ENCODE results near the gene CTU2.

DNA sequence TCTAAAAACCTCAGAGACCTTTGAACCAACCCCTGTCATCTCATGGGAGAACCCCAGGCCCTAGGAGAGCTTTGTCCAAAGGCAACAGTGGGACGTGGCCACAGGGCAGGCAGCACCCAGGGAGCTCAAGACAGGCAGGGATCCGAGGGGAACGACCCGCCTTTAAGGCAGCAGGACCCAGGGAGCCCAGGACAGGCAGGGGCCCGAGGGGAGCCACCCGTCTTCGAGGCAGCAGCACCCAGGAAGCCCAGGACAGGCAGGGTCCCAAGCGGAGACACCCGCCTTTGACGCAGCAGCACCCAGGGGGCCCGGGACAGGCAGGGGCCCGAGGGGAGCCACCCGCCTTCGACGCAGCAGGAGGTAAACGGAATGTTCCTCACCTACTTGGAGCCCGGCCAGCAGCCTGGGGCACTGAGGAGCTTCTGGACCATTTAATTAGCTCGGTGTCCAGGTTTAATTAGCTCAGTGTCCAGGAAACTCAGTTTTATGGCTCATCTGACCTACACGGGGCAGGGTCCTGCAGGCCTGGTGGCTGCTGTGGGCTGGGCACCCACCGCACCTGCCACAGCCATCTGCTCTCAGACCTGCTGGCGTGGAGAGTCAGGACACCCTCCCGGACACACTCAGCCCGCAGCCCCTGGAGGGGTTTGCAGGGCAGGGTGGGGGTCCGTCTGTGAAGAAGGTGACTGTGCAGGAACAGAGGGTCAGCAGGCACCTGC, 54.3 kb downstream of the CTU2 start:
- TF ChIP-seq SMAD1 (IDR thresholded peaks at IDR 0.05; ENCODE audit: low read depth, low read length, partially characterized antibody) (no peak), CREB1 (IDR thresholded peaks at IDR 0.05) (no peak), CREB1 (CRISPR knock-in tag; IDR thresholded peaks at IDR 0.05) (no peak), TOE1 (IDR thresholded peaks at IDR 0.05; ENCODE audit: borderline replicate concordance) (no peak), TOE1 (CRISPR knock-in tag; IDR thresholded peaks at IDR 0.05; ENCODE audit: borderline replicate concordance, low read depth) (no peak), ZEB2 (IDR thresholded peaks at IDR 0.05) (no peak), ARNT (IDR thresholded peaks at IDR 0.05) (no peak), KDM2B (CRISPR knock-in tag; IDR thresholded peaks at IDR 0.05) (no peak), HNRNPK (IDR thresholded peaks at IDR 0.05; ENCODE audit: low read depth, low read length, poor library complexity, severe bottlenecking) (no peak)
- TF ChIP-seq, protein P1, sequence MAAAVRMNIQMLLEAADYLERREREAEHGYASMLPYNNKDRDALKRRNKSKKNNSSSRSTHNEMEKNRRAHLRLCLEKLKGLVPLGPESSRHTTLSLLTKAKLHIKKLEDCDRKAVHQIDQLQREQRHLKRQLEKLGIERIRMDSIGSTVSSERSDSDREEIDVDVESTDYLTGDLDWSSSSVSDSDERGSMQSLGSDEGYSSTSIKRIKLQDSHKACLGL (CRISPR knock-in tag; IDR thresholded peaks at IDR 0.05; ENCODE audit: borderline replicate concordance, poor library complexity, severe bottlenecking): no peak
- TF ChIP-seq, protein P2, sequence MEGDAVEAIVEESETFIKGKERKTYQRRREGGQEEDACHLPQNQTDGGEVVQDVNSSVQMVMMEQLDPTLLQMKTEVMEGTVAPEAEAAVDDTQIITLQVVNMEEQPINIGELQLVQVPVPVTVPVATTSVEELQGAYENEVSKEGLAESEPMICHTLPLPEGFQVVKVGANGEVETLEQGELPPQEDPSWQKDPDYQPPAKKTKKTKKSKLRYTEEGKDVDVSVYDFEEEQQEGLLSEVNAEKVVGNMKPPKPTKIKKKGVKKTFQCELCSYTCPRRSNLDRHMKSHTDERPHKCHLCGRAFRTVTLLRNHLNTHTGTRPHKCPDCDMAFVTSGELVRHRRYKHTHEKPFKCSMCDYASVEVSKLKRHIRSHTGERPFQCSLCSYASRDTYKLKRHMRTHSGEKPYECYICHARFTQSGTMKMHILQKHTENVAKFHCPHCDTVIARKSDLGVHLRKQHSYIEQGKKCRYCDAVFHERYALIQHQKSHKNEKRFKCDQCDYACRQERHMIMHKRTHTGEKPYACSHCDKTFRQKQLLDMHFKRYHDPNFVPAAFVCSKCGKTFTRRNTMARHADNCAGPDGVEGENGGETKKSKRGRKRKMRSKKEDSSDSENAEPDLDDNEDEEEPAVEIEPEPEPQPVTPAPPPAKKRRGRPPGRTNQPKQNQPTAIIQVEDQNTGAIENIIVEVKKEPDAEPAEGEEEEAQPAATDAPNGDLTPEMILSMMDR (IDR thresholded peaks at IDR 0.05 in 2 of 3, conservative IDR thresholded peaks at IDR 0.05 in 1 of 3; ENCODE audit: insufficient read depth in 2 of 3, low read depth in 1 of 3, low read length in 3 of 3): no peak
- TF ChIP-seq, protein P3, sequence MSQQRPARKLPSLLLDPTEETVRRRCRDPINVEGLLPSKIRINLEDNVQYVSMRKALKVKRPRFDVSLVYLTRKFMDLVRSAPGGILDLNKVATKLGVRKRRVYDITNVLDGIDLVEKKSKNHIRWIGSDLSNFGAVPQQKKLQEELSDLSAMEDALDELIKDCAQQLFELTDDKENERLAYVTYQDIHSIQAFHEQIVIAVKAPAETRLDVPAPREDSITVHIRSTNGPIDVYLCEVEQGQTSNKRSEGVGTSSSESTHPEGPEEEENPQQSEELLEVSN (IDR thresholded peaks at IDR 0.05; ENCODE audit: borderline replicate concordance in 1 of 2, extremely low read depth in 1 of 2, insufficient read depth in 1 of 2, insufficient read length in 1 of 2, low read depth in 1 of 2, low read length in 1 of 2, poor library complexity in 1 of 2, severe bottlenecking in 1 of 2): no peak
- TF ChIP-seq, protein P4, sequence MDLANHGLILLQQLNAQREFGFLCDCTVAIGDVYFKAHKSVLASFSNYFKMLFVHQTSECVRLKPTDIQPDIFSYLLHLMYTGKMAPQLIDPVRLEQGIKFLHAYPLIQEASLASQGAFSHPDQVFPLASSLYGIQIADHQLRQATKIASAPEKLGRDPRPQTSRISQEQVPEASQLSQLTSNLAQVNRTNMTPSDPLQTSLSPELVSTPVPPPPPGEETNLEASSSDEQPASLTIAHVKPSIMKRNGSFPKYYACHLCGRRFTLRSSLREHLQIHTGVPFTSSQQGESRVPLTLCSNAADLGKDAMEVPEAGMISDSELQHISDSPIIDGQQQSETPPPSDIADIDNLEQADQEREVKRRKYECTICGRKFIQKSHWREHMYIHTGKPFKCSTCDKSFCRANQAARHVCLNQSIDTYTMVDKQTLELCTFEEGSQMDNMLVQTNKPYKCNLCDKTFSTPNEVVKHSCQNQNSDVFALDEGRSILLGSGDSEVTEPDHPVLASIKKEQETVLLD (IDR thresholded peaks at IDR 0.05): no peak
- TF ChIP-seq, protein P5, sequence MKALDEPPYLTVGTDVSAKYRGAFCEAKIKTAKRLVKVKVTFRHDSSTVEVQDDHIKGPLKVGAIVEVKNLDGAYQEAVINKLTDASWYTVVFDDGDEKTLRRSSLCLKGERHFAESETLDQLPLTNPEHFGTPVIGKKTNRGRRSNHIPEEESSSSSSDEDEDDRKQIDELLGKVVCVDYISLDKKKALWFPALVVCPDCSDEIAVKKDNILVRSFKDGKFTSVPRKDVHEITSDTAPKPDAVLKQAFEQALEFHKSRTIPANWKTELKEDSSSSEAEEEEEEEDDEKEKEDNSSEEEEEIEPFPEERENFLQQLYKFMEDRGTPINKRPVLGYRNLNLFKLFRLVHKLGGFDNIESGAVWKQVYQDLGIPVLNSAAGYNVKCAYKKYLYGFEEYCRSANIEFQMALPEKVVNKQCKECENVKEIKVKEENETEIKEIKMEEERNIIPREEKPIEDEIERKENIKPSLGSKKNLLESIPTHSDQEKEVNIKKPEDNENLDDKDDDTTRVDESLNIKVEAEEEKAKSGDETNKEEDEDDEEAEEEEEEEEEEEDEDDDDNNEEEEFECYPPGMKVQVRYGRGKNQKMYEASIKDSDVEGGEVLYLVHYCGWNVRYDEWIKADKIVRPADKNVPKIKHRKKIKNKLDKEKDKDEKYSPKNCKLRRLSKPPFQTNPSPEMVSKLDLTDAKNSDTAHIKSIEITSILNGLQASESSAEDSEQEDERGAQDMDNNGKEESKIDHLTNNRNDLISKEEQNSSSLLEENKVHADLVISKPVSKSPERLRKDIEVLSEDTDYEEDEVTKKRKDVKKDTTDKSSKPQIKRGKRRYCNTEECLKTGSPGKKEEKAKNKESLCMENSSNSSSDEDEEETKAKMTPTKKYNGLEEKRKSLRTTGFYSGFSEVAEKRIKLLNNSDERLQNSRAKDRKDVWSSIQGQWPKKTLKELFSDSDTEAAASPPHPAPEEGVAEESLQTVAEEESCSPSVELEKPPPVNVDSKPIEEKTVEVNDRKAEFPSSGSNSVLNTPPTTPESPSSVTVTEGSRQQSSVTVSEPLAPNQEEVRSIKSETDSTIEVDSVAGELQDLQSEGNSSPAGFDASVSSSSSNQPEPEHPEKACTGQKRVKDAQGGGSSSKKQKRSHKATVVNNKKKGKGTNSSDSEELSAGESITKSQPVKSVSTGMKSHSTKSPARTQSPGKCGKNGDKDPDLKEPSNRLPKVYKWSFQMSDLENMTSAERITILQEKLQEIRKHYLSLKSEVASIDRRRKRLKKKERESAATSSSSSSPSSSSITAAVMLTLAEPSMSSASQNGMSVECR (CRISPR knock-in tag; IDR thresholded peaks at IDR 0.05): no peak
